Right kidney (tissue), 1 donor: ENCODE data around the gene RASL11B.

Experiments used
- DNase-seq: peaks from one replicate; pipeline ENCODE4 v3.0.0-alpha.2; 2016

The RASL11B gene

DNA sequence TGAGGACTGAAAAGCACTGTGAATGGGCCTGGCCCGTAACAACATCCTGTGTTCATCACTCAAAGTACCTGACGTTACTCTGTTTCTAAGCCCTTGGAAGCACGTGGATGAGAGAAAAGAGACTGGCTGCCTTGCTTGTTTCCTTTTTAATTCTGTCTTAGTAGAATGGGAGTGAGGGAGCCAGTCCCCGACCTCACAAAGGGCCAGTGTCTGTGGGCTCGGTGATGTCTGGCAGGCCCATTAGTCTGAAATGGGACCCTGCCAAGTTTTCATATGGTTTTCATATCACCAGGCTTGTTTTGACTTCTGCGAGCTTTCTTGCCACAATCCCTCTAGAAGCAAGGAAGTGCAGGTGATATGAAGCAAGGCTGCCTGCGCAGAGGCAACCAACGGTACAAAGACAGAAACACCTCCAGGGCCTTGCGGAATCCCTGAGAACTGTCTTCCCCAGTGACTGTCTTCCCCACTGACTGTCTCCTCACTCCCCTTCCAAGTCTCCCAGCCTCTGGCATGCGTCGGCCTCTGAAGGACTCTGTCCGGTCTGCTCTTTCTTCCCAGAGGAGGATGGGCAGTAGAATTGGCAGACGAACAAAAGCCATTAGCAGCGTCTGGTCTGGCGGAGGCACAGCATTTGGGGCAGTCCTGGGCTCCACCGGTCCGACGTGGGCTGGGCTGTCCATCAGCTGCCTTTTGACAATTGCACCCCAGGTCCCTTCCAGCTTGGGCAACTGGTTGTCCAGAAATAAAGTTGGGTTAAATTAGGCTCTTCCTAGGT lies 20.2 kb upstream of the RASL11B start:
- no peak for DNase-seq

GRCh38 chr4:52842792-52843191 lies 19.3 kb upstream of the RASL11B start:
- no peak for DNase-seq

DNA sequence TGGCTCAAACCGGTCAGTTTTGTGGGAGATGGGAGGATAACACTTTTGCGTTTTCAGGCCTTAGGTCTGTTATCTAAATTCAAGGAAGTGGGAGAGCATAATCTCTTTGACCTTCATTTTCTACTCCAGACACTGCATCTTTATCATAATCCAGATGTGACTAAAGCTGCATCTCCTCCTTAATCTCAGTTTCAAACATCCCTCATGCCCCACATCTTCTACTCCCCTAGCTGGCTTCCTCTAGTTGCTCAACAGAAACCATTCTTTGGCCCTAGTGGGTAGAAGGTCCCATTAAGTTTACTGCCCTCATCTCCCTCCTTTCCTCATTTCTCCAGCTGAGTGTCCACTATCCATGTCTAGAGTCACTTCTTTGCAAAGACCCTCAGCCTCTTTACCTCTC lies 18.8 kb upstream of the RASL11B start:
- no peak for DNase-seq

- no peak for DNase-seq
Measured at GRCh38 chr4:52843958-52844357, 18.2 kb upstream of the RASL11B start.

DNA sequence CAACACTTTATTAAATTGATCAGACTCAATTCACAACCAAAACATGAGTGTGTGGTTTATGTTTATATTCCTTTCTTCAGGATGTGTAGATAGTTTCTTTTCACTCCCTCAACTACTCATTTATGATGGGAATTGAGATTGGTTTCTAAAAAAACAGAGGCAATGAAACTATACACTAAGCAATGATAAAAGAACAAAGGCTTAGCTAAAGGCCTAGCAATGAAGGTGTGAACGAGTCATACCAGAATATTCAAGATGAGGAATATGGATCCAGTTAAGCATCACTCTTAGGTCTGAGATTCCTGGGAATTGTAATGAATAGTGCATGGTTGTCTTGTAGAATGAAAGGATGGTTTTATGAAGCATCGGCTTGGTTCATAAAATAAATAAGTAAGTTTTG lies 17.5 kb upstream of the RASL11B start:
- no peak for DNase-seq

- DNase-seq, result no peak
Measured at GRCh38 chr4:52846502-52846901, 15.6 kb upstream of the RASL11B start.

DNA sequence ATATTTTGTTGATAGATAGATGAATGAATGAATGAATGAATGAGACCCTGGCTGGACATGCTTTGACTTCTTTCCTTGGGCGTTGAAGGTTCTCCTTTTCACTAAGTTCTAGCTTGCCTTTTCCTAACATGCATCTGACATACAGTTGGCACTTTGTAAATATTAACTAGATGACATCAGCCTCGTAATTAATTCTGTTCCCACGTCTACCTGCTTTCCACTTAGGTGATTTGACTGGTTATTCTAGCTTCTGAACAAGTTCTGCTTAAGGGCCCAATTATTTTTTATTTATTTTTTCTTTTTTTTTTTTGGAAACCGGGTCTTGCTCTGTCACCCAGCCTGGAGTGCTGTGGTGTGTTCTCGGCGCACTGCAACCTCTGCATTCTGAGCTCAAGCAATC lies 13.9 kb upstream of the RASL11B start:
- no peak for DNase-seq

DNA sequence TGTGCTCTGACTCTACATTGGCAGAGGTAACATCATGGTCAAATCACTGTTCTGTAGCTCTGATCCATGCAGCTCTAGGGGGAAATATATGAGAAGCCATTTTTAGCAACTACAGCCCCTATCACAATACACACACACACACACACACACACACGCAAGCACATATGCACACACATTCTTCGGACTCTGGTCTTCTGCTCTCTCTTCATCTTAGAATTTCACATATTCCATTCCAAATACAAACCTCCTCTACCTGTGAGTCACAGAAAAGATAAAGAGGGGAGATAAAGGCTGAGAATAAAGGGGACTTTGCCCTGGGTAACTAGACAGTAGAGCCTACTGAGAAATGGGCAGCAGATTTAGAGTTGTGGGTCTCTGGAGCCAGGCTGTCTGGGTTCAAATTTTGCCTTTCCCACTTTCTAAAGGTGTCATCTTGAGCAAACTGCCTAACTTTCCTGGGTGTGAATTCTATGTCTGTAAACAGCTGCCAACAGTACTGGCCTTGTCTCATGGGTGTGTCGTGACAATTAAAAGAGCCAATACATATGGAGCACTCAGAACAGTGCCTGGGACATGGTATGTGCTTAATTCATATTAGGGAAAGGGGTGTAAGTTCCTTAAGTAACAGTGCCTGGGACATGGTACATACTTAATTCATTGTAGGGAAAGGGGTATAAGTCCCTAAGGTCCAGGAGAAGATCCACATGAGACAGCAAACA lies 11.6 kb upstream of the RASL11B start:
- DNase-seq, result no peak

GRCh38 chr4:52852041-52852440 lies 10.1 kb upstream of the RASL11B start:
- no peak for DNase-seq

GRCh38 chr4:52852711-52853110 lies 9.4 kb upstream of the RASL11B start:
- no peak for DNase-seq

- no peak for DNase-seq
Measured at GRCh38 chr4:52853351-52853750, 8.8 kb upstream of the RASL11B start.

DNA sequence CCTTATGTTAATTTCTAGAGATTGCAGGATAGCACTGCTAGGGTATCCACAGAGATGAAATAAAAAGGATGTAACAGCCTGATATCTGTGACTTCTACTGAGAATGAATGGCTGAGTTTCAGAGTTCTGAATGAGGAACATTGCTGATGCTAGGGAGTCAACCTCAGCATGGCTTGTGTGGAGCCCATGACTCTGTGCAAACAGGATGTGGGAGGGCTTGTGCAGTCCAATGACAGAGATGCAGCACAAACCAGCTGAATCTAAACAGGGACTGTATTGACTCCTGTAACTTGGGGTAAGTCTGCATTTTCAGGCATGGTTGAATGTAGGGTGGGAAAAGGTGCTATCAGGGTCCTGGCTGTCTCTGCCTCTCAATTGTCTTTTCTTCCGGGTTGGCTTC lies 5.3 kb upstream of the RASL11B start:
- DNase-seq, result no peak

DNA sequence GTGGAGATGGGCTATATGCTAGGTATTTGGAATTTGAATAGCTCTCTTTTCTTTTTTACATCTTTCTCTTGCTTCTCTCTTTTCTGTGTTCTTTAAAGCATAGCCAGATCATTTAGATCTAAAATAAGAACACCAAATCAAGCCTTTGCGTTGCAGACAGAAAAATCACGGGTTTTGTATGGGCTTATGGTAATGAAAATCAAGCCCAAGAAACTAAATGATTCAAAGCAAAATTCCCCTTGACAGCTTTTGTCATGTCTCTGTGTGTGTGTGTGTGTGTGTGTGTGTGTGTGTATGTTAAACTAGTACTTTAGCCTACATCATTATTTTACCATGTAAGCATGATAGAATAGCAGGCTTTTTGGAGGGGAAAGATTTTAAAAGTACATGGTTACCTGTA lies 1.8 kb upstream of the RASL11B start:
- DNase-seq, result no peak

DNA sequence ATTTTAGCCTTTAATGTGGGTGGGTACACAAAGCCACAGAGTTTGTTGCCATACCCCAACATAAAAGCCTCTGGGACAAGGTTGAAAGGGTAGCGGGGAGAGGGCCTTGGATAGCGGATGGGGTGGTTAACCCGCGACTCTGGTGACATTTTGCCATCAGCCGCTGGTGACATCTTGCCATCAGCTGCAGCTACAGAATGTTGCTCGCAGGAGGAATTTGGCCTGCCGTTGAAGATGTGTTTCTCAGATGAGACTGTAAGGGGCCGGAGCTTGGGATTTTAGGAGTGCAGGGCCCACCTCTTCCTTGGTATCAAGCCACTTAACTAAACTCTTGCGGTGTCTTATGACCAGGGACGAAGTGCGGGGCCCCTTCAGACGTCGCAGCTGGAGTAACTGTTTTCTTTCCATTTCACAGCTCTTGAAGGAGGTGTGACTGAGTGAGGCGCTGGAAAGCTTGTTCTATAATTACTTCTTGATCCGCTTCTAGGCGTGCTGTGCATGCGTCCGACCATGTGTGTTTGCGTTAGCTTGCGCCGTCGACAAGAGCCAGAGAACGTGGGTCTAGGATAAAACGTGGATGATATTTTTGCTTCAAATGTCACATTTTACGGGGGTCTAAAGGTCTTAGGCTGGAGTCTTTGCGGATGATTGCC lies 820 bp upstream of the RASL11B start:
- DNase-seq, result no peak

- no peak for DNase-seq
Measured at GRCh38 chr4:52862639-52863161, 583 bp downstream of the RASL11B start.

GRCh38 chr4:52863324-52863723 lies 1.2 kb downstream of the RASL11B start:
- DNase-seq, result no peak

GRCh38 chr4:52864793-52865192 lies 2.7 kb downstream of the RASL11B start:
- no peak for DNase-seq

GRCh38 chr4:52865300-52865699 lies 3.2 kb downstream of the RASL11B start:
- no peak for DNase-seq

GRCh38 chr4:52866734-52867133 lies 4.6 kb downstream of the RASL11B start:
- no peak for DNase-seq

DNA sequence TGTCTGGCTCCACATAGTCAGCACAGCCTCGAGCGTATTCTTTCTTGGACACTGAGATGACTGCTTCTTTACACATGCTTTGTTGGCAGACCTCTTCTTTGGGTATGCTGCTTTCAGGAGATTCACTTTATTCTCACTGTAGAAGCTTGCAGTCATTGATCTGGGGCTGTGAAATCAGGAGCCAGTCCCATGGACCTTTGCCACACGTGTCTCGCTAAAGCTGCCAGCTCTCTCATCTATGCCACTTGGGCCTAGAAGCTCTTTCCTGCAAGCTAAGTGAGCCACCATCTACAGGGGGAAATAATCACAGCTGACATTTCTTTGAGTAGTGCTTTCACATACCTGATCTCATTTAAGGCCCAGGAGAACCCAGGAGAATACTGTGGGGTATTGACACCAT lies 5.0 kb downstream of the RASL11B start:
- no peak for DNase-seq

- peak; percentile 64 for DNase-seq
Measured at GRCh38 chr4:52868133-52868532, 6.0 kb downstream of the RASL11B start.

- no peak for DNase-seq
Measured at GRCh38 chr4:52869196-52869595, 7.1 kb downstream of the RASL11B start.

DNA sequence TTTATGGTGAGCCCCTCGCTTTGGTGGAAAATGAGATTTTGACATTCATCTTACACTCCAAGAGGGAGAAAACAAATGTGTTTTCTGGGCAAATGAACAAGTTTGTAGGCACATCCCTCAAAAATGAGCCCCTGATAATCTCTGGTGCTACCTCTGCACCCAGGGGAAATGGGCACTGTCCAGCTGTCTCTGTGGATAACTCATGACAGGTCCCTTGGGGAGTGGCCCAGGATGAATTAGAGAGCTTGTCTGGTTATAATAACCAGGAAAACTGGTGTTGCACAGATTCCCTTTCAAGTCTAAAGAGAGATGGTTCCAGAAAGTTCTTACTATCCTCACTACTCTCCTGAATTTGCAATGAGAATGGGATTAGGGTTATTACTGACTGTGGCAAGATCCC lies 7.5 kb downstream of the RASL11B start:
- DNase-seq, result no peak
